ENCODE data around the gene LEMD3.

Gene LEMD3

DNA sequence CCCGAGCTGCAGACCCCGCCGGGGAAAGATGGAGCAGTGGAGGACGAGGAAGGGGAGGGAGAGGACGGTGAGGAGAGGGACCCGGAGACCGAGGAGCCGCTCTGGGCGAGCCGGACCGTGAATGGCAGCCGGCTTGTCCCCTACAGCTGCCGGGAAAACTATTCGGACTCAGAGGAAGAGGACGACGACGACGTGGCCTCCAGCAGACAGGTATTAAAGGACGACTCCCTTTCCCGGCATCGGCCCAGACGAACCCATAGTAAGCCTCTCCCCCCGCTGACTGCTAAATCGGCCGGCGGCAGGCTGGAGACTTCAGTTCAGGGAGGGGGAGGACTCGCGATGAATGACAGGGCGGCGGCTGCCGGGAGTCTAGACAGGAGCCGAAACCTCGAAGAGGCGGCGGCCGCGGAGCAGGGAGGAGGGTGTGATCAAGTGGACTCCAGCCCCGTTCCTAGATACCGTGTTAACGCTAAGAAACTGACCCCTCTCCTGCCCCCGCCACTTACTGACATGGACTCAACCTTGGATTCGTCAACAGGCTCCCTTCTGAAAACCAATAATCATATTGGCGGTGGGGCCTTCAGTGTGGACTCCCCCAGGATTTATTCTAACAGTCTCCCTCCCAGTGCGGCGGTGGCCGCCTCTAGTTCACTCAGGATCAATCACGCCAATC, 962 bp downstream of the LEMD3 start:
- DNase-seq (ENCODE audit: low spot score): peak; percentile 46

DNA sequence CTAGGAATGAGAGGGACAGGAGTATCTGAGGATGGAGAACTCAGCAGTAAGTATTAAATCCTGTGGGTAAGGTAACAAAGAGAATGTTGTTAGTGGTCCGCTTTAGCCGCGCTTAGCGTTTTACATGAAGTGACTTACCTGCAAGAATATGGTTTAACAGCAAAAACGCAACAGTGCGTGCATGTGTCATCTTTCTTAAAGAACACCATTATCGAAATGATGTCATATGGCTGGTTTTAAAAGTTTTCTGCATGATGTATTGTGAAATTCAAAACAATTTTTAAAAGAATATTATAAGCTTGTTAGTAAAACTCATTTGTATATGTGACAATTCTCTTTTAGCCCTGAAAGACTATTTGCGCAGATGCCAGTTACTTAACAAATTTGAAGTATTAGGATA, 1.7 kb downstream of the LEMD3 start:
- no peak for DNase-seq (ENCODE audit: low spot score)

DNA sequence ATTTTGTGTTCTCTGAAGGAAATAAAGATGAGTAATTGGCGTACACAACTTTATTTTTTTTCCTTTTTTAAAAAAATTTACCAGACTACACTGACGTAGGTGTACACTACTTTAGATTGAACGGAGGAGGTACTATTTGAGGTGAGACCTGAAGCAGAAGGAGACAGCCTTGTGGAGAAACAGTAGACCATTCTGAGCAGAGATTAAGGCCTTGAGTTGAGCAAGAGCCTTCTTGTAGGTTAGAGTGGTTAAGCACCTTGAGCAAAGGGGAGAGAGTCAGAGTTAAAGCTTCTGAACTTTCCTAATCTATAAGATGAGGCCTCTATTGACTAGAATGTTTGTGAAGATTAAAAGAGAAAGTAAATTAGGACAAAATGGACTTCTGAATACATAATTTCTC, 2.5 kb downstream of the LEMD3 start:
- DNase-seq (ENCODE audit: low spot score): no peak

DNA sequence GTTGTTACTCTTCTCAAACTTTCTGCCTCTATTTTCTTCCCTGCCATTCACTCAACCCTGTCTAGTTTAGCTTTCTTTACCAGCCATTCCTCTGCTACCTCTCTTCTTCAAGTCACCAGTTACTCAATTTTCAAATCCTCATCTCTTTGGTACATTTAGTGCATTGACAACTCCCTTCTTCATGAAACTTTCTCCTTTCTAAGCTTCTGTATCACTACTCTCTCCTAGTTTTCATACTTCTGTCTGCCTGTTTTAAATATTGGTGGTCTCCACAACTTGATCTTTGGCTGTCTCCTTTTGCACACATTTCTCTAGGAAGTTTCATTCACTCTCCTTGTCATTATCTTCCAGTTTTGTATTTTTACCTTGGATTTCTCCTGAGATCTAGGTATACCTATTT, 6.0 kb downstream of the LEMD3 start:
- DNase-seq (ENCODE audit: low spot score): no peak

DNA sequence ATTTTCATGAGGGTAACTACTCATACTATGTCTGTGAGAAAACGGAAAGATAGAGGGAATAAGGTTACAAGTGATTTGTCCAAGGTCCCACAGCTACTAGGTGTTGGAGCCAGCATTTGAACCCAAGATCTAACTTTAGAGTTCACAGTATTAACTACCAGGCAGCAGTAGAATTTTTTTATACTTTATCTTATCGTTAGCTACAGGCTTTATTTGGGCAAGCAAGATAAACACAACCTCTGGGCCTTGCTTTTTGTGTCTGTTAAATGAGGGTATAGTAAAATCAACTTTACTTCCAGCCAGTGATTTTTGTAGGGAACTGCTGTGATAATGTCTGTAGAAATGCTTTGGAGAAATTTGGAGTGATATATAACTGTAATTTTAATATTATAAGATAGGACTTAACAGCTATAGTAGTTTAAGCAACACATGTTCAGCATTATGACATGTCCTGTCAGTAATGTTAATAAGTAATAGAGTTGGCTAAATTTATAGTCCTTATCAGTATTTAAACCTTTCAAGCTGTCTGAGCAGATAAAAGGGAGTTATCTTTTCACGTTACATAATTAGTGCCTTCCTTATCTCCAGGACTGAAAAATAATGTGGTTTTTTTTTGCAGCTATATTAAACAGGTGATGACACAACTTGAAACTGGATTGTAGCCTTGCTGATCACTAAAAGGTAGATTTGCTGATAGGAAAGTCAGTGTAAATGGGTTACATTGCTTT, 12.8 kb downstream of the LEMD3 start:
- DNase-seq (ENCODE audit: low spot score): no peak

DNA sequence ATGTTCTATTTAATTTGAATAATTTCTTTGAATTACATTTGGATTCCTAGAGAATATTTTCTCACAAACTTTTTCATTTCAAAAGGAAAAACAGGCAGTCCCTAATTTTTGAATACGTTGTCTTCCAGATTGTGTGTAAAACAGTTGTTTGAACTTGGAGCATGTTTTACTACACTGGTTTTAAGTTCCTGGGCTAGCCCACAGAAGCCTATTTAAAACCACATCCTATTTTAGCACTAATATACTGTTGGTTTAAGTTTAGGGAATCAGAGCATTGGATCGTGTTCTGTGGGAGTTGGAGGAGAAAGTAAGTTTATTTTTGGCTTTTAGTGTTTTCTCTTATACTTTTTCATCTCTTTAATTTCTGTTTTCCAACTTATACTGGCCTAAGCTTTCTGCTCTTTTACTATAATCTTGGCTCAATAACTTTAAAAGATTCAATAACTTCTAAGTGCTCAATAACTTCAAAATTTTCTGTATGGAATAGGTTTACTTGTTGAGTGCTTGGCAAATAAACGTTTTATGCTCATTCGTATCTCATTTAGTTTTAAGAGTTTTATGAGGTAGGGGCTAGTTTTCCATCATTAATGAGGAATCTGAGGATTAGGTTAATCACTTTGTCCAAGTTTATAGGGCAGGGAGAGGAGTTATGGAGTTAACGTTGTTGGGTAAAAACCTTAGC, 14.9 kb downstream of the LEMD3 start:
- no peak for DNase-seq (ENCODE audit: low spot score)

DNA sequence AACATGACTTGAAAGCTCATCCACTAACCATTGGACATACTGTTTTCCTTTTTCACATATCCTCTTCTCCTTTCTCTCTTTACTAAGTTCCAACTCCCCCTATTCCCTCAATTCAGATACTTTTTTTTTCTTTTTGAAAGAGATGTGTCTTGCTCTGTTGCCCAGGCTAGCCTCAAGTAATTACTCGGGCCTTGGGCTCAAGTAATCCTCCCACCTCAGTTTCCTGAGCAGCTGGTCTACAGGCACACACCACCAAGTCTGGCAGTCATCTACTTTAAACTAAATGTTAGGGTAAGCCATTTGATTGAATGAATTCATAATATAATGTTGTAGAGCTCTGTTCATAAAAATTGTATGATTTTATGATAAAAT, 15.5 kb downstream of the LEMD3 start:
- DNase-seq (ENCODE audit: low spot score): no peak

DNA sequence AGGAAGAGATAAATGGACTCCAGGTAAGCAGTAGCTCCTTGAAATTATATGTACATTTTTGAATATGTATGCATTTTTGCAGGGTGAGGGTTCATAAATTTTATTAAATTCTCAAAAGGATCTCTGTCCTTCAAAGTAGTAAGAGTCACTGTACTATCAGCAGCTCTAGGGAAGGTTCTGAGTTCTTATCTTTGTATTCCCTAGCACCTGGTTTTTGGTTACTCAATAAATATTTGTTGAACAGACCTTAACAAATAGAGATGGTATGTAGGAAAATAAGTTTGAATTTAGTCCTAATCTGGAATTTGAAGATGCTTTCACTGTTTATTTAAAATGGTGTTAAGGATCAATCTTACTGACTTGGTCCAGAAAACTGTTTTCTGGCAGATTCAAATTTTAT, 18.3 kb downstream of the LEMD3 start:
- no peak for DNase-seq (ENCODE audit: low spot score)

DNA sequence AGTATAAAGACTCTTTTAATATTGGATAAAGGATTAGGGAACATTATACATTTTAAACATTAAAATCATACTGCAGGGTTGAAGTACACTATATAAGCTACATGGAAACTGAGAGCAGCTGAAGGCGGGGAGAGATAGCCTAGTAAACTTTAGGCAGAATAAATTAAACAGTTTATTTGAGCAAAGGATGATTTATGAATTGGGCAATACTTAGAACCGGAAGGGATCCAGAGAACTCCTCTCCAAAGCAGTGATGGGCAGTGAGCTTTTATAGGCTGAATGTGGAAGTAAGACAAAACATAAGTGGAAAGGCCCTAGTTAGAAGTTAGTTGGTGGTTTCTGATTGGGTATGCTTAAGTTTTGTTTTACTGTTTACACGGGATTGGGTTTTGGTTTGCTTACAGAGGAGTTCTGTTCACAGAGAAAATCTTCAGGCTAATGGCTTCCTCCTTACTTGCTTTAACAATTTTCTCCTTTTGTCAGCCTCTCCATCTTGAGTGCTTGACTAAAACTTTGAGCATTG, 18.9 kb downstream of the LEMD3 start:
- no peak for DNase-seq (ENCODE audit: low spot score)

DNA sequence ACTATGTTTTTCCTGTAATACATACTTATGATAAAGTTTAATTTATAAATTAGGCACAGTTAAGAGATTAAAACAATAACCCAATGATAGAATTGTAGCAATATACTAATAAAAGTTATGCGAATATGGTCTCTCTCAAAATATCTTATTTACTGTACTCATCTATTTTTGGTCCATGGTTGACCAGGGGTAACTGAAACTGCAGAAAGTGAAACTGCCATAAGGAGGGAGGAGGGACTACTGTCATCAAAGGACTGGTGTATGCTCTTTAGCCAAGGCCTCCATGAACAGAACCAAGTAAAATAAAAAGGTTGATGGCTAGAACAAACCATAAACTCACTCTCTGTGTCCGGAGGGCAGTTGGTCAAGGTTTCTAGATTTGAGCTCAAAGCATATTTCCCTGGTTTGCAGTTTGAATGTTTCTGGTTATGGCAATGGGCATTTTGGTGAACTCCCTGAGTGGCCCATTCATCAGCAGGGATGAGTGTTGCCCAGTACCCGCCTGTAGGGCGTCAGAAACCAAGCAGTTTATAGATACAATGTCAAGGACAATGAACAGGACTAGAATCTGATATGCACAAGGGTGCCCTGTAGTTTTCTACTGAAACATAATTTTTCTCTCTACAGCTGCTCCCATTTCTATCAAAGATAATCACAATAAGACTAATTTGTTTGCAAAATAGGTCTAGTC, 19.8 kb downstream of the LEMD3 start:
- no peak for DNase-seq (ENCODE audit: low spot score)

DNA sequence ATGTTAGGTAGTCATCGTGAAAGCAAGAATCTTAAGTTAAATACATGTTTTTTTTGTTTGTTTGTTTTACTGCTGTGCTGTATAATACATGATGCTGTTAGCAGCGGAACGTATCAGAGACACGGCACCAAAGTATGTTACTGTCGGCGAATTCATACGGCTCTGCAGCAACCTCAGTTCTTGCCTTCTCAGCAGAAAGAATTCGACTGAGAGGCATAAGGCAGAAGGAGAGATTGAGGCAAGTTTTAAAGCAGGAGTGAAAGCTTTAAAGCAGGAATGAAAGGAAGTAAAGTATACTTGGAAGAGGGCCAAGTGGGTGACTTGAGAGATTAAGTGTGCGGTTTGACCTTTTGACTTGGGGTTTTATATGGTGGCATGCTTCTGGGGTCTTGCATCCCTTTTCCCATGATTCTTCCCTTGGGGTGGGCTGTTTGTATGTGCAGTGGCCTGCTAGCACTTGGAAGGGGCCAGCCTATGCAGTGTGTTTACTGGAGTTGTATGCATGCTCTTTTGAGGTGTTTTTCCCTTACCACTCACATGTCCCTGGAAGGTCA, 23.7 kb downstream of the LEMD3 start:
- DNase-seq (ENCODE audit: low spot score): no peak

DNA sequence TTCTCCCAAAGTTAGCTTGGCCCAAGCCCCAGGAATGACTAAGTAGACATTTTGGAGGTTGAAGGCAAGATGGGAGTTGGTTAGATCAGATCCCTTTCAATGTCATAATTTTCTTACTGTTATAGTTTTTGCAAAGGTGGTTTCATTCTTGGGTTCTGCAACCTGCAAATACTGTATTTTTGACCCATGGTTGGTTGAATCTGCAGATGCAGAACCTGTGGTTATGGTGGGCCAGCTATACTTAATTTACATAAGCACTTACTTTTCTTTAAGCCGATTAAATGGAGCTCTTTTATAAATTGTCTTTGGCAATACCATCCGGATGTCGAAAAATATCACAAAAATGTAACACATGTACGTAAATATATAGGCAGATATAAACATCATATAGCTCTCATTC, 25.6 kb downstream of the LEMD3 start:
- DNase-seq (ENCODE audit: low spot score): no peak

DNA sequence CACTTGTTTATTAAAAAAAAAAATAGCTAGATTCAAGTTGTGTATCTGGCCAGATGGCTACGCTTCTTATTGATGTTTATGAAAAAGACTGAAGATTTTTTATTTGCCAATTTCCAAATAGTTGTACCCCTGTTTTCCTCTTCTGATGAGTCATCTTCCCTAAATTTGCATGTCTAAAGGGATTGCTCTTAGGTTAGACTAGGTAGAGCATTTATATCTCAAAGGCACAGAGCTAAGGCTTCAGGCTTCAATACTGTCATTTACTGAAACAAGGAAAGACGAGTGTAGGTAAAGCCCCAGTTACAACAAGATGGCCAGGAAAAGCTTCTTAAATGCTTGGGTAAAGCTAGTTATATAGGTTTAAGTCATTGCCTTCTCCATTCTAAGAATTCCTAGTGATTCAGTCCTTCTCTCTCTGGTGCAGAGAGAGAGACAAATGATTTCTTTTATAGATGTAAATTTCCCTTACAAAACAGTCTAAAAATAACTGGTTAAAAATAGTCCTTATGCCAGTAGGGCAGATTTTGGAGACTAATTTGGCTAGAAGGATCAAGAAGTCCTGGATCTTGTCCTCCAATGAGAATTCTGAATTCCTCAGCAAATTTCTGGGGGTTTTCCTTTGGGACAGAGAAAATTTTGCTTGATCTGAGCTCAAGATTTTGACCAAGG, 26.1 kb downstream of the LEMD3 start:
- DNase-seq (ENCODE audit: low spot score): no peak

DNA sequence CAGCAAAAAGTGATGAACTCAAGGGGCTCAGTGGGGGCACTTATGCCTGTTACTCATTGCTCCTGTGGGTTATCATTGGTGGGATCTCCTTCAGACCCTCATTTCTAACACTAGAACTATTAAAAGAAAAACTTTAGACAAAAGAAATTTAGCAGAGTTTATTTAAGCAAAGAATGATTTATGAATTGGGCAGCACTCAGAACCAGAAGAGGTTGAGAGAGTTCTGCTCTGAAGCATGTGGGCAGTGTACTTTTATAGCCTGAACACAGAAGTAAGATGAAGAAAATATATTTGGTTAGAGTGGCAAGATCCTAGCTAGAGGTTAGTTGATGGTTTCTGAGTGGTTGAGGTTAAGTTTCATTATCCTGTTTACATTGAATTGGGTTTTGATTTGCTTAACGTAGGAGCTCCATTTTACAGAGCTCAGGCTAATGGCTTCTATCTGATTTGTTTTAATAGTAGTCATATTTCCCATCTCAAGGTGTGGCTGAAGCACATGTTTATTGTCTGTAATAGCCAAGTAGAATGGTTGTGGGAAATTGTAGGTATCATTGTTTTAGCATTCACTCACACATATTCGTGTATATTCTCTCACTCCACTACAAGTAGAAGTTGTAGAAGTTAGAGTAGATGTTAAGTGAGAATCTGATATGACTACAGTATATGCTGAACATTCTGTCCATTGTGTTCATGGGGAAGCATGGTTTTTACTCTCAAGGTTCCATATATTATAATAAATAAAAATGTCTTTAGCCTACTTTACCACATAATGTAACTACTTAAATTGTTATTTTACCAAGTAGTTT, 27.6 kb downstream of the LEMD3 start:
- no peak for DNase-seq (ENCODE audit: low spot score)

DNA sequence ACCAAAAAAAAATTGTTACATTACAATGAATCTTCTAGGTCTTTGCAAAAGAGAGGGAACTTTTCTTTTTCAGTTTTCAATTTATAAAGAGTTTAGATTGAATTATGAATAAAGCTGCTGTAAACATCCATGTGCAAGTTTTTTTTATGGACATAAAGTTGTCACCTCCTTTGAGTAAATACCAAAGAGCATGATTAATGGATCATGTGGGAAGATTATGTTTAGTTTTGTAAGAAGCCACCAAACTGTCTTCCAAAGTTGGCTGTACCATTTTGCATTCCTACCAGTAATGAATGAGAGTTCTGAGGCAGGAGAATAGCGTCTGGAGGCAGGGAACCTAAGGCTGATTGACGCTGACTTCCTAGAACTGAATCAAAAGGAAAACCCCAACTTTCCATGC, 30.2 kb downstream of the LEMD3 start:
- DNase-seq (ENCODE audit: low spot score): no peak

DNA sequence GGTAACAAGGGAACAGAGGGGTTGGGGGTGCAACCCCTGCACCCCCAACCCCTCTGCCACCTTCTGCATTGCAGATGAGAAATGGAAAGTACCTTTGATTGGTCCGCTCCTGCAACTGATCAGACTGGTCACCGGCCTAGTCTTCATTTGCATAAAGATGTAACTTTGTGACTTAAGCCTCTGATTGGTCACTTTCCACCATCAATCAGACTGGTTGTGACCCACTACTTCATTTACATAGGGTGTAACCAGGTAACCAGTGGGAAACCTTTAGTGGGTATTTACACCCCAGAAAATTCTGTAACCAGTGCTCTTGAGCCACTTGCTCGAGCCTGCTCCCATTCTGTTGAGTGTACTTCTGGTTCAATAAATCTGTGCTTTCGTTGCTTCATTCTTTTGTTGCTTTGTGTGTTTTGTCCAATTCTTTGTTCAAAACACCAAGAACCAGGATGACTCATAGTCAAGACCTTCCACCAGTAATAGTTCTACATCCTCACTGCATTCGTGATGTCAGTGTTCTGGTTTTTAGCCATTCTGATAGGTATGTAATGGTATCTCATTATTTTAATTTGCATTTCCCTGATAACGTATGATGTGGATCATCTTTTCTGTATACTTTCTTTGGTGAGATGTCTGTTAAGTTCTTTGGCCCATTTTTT, 30.8 kb downstream of the LEMD3 start:
- DNase-seq (ENCODE audit: low spot score): no peak

DNA sequence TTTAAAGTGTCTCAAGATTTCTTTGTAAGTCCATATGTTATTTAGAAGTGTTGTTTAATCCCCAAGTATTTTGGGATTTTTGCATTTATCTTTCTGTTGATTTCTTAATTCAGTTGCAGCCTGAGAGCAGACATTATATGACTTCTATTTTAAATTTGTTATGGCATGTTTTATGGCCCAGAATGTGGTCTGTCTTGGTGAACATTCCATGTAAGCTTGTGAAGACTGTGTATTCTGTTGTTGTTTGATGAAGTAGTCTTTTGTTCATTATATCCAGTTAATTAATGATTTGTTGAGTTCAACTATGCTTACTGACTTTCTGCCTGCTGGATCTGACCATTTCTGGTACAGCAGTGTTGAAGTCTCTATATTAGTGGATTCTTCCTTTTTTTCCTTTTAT, 34.0 kb downstream of the LEMD3 start:
- DNase-seq (ENCODE audit: low spot score): no peak

DNA sequence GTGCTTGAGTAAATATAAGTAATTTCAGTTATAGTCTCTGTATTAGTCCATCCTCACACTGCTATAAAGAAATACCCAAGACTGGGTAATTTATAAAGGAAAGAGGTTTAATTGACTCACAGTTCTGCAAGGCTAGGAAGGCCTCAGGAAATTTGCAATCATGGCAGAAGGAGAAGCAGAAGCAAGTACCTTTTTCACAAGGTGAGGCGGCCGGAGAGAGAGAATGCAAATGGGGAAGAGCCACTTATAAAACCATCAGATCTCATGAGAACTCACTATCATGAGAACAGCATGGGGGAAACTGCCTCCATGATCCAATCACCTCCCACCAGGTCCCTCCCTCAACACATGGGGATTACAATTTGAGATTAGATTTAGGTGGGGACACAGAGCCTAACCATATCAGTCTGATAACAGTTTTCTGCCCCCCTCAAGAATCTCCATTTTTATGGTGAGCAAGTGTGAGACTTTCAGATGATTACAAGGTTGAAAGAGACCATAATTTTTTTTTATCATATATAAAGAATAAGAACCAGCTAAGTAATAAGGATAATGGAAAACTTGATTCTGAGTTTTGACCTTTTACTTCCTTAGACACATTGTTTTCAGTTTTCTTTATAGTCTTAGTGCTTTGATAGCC, 35.6 kb downstream of the LEMD3 start:
- DNase-seq (ENCODE audit: low spot score): no peak

DNA sequence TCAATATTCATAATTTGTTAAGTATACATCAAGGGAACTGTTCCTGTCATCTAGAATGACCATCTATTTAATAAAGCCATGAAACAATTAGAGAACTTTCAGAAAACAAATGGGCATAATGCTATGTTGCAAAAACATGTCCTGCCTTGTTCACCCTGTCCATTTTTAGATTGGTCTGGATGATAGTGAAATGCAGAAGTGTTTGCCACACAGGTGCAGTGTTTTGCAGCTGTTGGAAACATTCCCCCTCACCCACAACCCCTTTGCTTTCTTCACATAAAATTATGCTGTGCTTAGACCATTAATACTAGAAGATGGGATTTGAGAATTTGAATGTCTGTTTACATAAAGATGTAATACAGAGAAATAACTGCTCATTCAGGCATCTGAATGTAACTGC, 36.5 kb downstream of the LEMD3 start:
- no peak for DNase-seq (ENCODE audit: low spot score)

DNA sequence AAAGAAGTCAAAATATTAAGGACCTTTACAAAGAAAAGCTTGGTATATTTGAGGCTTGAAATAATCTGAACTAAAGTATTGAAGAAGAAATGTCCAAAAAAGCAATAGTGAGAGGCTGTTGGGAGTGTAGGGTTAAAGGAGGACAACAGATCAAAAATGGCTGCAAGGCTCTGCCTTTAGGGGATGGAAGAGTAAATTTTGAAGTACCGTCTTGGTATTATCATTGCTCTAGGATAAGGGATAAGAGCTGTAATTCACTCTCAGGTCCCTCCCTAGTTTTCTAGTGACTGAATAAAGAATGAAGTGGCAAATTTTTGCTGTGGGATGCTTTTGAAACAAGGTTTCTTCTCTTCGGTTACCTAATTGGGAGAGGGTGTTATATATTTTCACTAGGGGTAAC, 38.7 kb downstream of the LEMD3 start:
- DNase-seq (ENCODE audit: low spot score): no peak

Data from pons (tissue), 1 donor.